Measurements from ENCODE around the gene KCNAB1.

GRCh38 chr3:156461889-156462288 is 341.5 kb downstream of the KCNAB1 start:
- TF ChIP-seq CTCF (IDR thresholded peaks at IDR 0.05) (no peak), POLR2AphosphoS5 (IDR thresholded peaks at IDR 0.05; ENCODE audit: insufficient read depth in 1 of 2, low read depth in 1 of 2) (no peak)
